ENCODE data around the gene SERPINB6.
A peak's percentile ranks its signal among the peaks of the same experiment; 100 is the strongest.
"Not testable (repeated sequence)": the region's sequence is repeated elsewhere in the genome, so short reads cannot be mapped to it uniquely, and the experiment has no call there.

Gene SERPINB6

DNA sequence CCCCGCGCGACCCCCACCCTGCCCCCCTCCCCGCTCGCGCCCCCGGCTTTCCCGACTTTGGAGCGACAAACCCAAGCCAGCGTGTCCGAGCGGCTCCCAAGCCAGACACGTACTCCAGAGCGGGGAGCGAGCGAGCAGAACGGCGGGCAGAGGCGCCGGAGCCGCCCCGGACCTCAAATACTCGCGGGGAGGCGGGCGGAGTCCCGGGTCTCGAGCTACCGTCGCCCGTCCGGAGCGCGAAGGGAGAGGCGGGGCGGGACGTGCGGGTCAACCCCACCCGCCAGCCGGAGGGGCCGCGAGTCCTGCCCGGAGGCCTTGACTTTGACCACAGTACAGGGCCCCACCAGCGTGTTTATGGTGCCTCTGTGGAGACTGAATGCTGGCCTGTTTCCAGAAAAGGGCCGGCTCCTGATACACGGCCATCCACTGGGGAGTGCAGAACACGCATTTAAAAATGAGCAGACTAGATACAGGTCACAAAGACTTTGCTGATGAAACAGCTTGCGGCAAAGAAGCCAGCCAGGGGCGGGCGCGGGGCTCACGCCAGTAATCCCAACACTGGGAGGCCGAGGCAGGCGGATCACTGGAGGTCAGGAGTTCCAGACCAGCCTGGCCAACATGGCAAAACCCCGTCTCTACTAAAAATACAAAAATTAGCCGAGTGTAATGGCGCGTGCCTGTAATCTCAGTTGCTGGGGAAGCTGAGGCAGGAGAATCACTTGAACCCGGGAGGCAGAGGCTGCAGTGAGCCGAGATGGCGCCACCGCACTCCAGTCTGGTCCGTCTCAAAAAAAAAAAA lies at the start of gene SERPINB6:
Gene SERPINB6 (minus strand): TSS at position 148 of the 799 bp plus-strand sequence. CDS start 12,235 bp downstream, outside the sequence.
- peak; percentile 58 for DNase-seq (ENCODE audit: low spot score)

DNA sequence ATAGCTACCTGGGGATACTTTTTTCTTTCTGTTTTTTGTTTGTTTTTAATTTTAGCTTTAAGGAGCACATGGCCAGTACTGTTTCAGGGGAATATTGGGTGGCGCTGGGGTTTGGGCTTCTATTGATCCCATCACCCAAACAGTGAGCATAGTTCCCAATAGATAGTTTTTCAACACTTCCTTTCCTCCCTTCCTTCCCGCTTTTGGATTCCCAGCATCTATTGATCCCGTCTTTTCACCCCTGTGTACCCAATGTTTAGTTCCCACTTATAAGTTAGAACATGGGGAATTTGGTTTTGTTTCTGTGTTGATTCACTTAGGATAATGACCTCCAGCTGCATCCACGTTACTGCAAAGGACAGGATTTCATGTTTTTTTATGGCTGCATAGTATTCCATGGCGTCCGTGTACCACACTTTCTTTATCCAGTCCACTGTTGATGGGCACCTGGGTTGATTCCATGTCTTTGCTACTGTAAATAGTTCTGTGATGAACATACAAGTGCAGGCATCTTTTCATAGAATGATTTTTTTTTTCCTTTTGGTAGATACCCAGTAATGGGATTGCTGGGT lies 48.5 kb upstream of the SERPINB6 start:
- DNase-seq (ENCODE audit: low spot score): no peak

DNA sequence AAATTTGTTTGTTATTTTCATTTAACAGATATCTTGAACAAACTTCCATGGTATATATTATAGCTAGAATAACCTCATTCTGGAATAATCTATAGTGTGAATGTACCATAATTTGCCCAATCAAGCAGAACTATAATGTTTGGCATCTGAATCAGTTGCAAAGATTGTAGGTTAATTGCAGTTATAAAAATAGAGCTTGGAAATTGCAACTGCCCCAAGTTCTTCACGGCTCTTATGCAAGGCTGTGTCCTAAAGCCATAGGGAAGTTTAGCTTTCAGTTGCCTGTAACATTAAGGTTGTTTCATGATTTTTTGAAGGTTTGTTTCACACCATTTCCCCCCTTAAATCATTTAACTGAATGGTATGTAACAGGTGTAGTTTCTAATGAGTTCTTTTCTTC lies 47.7 kb upstream of the SERPINB6 start:
- DNase-seq (ENCODE audit: low spot score): no peak

DNA sequence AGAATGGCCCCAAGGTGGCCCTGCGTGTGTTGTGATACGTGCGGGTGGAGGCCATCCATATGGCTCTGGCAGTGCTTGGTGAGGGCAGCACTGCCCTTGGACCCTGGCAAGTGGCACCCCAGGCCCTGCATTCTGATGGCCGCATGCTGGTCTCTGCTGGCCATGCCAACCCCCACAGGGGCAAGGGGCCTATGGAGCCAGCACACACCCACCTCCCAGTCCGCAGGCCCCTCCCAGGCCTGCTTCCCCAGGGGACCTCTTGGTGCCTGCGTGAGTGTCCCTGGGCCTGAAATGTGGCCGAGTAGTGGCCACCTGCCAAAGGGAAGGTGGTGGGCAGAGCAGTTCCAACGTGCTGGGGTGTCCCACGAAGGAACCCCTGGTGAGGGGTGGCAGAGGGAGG lies 45.9 kb upstream of the SERPINB6 start:
- no peak for DNase-seq (ENCODE audit: low spot score)

DNA sequence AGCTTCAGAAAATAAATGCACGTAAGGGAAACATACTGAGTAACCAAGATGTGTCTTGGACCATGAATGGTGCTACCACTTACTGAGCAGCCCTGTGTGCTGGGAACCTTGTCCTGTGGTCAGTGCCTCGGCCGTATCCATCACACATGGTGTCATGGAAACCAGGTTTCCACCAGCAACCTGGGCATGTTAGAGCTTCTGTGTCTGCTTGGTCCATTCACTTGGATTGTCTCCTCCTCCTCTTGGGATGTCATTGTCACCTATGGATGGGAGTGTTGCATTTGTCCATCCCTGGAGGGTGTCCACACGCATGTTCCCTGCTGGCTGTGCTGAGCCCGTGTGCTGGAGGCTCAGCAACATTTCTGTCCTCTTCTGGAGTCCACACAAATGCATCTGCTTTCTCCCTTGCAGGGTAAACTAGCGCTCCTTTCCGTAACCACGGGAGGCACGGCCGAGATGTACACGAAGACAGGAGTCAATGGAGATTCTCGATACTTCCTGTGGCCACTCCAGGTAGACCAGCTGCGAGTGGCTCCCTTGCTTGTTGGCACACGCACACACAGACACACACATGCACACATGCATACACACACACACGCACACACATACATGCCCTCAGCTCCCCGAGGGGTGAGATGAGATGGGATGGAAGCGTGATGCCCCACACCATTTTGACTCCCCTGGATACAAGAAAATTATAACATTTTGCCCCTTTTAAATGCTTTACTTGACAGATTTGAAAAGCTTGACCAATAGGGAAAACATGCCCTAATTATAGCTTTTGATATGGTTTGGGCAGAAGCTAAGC lies 45.3 kb upstream of the SERPINB6 start:
- no peak for DNase-seq (ENCODE audit: low spot score)

DNA sequence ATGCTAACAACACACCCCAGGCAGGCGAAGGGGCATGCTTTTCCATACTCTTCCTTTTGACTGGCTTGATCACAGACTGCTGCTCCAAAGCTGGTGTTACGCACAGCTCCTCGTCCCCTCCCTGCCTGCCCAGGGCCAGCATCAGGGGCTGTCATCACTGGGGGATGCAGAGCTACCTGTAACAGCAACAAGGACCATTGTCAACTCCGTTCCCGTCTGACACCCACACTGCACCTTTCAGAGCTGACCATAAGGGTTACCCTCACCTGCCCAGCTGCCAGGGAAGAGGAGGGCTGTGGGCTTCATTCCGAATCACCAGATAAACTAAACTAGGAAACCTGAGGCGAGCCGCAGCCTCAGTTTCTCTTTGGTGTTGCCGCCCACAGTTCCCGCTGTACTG lies 43.8 kb upstream of the SERPINB6 start:
- no peak for DNase-seq (ENCODE audit: low spot score)

DNA sequence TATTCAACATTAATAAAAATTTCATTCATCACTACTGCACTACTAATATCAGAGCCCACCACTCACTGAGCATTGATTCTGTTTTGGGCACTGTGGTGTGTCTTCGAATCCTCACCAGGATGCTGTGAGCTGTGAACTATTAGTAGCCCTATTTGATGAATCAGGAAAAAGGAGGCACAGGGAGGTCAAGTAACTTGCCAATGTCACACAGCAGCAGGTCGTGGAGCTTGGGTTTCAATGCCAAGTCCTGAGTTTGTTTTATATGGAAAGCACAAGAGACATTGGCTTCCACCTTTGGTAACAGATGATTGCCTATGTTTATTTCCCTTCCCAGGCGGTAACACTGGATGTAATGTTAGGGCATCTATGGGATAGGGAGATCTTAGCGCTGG lies 43.3 kb upstream of the SERPINB6 start:
- no peak for DNase-seq (ENCODE audit: low spot score)

DNA sequence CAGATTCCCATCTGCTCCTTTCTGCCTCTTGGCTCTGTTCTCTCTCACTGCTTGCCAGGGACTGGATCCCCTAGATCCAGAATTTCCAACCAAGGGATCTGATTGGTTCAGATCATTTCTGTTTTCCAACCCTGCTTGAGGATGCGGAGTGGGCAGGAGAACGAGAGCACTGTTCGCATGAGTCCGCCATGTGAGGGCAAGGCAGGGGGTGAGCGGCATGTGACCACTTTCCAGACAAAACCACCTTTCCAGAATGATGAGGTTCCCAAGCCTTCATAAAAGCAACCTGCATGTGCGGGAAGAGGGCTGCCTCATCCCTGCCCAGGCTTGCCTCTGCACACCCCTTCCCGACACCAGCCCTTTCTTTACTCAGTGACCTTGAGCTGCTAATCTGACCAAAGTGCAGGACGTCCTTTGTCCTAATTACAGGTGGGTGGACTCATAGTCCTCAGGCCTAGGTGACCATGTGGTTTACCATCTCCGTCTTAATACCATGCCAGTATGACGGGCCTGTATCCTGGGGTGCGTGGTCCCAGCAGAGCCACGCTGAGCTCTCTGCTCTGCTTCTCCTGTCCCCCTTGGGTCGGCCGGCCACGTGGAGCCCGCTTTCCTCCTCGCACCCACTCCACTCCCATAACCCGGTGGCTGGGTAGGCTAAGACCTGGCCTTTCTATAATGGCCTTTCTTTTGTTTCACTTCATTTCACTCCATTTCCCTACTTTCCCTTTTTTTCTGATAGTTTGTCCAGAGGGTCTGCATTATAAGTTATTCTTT lies 42.7 kb upstream of the SERPINB6 start:
- no peak for DNase-seq (ENCODE audit: low spot score)

DNA sequence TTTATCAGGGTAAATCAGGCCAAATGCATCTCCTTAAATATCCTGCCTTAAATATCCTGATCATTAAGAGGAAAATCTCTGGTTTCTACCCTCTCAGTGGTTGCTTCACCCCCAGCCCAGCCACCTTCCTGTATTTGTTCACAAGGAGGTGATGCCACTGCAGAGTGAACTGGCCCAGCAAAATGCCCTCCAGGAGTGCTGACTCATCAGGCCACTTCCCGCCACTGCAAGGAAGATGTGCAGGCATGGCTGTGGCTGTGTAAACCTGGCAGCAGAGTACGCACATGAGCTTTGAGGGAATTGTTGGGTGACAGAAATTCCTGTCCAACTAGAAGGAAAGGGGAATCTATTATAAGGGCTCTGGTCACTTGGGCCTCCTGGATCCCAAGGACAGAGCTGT lies 42.1 kb upstream of the SERPINB6 start:
- peak; percentile 9 for DNase-seq (ENCODE audit: low spot score)

DNA sequence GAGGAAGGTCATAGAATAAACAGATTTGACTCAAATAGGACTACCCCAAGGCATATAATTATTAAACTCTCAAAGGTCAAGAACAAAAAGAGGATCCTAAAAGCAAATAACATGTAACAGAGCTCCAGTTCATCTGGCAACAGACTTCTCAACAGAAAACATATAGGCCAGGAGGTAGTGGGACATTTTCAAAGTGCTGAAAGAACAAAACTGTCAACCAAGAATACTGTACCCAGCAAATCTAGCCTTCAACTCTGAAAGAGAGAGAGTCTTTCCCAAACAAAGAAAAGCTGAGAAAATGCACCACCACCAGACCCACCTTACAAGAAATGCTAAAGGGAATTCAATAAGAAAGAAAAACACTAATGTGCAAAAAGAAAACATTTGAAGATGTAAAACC lies 40.2 kb upstream of the SERPINB6 start:
- DNase-seq (ENCODE audit: low spot score): no peak

DNA sequence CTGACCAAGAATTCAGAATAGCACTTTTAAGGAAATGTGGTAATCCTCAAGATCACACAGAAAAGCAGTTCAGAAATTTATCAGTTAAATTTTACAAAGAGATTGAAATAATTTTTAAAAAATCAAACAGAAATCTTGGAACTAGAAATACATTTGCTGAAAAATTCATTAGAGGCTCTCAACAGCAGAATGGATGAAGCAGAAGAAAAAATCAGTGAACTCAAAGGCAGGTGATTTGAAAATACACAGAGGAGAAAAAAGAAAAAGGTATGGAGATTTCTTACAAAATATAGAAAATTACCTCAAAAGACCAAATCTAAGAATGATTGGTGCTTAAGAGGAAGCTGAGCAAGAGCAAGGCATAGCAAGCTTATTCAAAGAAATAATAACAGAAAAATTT lies 39.8 kb upstream of the SERPINB6 start:
- DNase-seq (ENCODE audit: low spot score): no peak

DNA sequence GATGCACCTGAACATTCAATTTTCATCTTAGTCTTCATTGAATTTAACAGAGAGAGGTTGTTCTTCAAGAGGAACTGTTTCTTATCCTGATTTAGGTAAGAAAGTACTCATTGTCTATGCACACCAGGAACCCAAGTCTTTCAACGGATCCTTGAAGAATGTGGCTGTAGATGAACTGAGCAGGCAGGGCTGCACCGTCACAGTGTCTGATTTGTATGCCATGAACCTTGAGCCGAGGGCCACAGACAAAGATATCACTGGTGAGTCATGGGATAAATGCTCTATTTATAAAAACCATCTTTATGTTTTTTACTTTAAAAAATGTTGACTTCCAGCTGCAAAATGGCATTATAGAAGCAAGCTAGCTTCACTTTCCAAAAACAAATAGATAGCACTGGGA lies 38.6 kb upstream of the SERPINB6 start:
- no peak for DNase-seq (ENCODE audit: low spot score)

DNA sequence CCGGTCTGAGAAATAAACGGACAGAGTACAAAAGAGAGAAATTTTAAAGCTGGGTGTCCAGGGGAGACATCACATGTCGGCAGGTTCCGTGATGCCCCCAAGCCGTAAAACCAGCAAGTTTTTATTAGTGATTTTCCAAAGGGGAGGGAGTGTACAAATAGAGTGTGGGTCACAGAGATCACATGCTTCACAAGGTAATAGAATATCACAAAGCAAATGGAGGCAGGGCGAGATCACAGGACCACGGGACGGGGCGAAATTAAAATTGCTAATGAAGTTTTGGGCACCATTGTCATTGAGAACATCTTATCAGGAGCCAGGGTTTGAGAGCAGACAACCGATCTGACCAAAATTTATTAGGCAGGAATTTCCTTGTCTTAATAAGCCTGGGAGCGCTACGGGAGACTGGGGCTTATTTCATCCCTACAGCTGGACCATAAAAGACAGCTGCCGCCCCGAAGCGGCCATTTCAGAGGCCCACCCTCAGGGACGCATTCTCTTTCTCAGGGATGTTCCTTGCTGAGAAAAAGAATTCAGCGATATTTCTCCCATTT lies 37.4 kb upstream of the SERPINB6 start:
- not testable (repeated sequence) for DNase-seq (ENCODE audit: low spot score)

DNA sequence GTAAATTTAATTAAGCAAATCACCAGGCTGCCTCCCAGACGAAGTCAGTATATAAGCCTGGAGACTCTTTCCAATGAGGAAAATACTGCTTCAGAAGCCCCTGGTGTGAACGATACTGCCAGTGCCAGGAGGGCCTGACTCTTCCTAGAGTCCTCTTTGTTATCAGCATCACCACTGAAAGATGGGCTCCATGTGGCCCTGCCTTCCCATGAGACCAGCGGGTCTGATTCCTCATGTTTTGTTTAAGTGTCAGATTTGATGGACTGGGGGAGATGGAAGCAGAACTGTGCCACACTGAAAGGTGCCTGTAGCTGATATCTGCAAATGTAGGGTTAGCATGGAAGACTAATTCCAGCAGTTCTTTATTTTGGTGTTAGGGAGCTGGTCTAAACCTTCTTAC lies 36.2 kb upstream of the SERPINB6 start:
- DNase-seq (ENCODE audit: low spot score): no peak

DNA sequence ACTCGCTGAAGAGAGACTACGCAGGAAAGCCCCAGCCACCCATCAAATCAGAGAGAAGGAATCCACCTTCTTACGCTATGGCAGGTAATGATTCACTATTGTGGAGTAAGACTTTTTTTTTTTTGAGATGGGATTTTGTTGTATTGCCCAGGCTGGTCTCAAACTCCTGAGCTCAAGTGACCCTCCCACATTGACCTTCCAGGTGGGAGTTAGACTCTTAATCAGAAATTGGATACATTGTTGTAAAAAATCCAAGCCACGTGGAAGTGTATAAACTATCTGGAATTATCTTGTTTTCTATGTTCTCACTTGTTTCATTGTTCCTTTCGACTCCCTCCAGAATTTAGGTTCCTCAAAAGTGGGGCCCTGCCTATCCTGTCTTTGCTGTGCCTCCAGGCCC lies 35.1 kb upstream of the SERPINB6 start:
- no peak for DNase-seq (ENCODE audit: low spot score)

DNA sequence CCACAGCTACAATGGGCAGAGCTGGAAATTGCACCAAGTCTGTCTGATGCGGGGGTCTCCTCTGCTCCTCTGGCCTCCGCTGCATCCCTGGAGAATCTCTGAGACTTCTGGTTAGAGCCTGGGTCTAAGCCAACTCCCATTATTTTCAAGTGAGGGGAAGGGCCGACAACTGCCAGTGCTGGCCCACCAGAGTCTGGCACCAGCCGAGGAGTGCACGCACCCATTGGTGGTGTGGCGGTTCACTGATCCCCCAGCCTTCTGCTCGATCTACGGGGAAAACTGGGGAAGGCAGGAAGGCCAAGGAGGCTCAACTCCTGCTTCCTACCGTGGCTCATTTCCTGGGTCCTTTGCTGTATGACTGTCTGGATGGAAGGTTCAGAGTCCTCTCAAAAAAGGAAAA lies 34.5 kb upstream of the SERPINB6 start:
- DNase-seq (ENCODE audit: low spot score): no peak

DNA sequence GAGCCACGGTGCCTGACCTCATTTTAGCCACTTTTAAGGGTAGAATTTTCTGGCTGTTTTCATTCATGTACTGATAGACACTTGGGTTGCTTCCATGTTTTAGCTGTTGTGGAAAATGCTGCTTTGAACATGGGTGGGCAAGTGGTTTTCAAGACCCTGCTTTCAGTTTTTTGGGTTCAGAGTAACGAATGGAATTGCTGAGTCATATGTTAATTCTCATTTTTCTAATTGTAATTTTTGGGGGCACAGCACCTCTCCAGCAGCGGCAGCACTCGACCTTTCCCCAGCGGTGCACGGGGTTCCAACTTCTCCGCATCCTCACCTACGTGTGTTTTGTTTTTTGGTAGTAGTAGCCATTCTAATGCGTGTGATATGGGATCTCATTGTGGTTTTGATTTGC lies 33.7 kb upstream of the SERPINB6 start:
- DNase-seq (ENCODE audit: low spot score): no peak

DNA sequence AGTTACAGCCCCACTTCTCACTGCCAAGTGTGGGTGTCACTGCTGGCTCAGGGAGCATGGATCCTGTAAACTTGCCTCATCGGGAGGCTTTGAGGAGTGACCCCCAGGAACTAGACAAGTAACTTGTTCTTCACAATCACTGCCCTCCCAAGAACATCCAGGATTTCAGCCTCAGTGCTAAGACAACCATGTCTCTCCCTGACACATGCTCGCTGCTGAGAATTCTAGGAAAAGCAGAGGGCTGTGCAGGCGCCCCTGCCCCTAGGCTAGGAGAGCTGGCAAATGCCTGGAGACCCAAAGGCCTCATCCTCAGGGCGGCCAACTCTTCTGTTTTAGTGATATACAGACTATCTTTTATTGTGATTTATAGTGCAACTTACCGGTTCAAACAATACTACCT lies 31.9 kb upstream of the SERPINB6 start:
- not testable (repeated sequence) for DNase-seq (ENCODE audit: low spot score)

DNA sequence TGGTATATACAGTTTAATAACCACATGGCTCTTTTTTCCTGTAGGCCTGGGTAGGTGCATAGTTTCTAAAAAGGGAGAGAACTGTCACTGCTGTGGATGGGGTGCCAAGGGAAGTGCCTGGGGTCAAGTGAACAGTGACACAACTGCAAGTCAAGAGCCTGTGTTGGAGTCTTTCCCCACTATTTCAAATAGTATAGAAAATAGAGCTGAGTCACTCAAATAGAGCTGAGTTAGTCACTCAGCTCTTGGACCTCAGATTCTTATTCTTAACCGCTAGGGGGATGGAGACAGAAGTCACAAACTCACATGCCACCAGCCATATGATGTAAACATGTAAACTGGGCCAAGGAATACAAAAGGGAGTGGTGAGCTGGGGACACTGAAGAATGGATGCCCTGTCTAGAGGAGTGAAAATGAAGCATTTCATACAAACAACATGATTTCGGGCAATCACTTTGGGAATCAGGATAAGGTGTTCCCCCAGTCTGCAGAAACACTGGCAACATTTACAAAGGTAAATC lies 30.5 kb upstream of the SERPINB6 start:
- DNase-seq (ENCODE audit: low spot score): peak; percentile 81

DNA sequence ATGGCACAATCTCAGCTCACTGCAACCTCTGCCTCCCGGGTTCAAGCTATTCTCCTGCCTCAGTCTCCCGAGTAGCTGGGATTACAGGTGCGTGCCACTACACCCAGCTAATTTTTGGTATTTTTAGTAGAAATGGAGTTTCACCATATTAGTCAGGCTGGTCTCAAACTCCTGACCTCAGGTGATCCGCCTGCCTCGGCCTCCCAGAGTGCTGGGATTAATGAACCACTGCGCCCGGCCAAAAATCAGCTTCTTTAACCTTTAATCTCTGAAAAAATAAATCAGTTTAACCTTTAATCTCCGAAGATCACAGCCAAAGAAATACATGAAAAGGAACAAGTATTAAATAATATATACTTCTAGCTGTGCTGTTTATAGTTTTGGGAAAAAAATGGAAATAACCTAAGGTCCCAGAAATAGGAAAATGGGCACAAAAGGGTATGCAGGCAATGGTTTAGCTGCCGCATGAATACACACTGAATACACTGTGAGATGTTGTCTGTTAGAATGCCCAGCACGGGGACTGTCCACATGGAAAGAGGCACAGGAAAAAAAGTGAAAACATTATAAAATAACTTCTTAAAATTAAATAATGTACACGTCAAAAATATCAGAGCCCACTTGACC lies 29.9 kb upstream of the SERPINB6 start:
- DNase-seq (ENCODE audit: low spot score): no peak

Measured in SW480 (cell line).